Amniotic stem cell (primary cell): ENCODE data around the gene PRMT5.

Experiments
- DNase-seq: peaks from one replicate; lab custom pipeline; 2025; lab: John Stamatoyannopoulos, UW

Gene PRMT5

DNA sequence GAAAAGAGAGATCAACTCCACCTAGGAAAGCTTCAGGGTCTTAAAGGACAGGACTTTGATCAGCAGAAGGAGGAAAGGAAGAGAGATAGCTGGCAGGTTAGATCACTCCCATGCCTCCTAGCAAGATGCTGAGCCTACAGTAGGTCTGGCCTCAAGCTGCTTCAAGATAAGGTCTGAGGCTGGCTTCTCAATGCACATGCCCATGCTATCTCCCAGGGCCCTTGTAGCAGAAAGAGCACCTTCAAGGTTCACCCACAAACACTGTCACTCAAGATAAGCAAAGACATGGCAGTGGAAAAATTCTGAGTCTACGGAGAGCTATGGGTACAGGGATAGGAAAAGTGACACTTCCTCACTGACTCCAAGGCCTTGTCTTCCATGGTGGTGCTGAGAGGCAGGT, 31.8 kb downstream of the PRMT5 start:
- DNase-seq, result no peak

DNA sequence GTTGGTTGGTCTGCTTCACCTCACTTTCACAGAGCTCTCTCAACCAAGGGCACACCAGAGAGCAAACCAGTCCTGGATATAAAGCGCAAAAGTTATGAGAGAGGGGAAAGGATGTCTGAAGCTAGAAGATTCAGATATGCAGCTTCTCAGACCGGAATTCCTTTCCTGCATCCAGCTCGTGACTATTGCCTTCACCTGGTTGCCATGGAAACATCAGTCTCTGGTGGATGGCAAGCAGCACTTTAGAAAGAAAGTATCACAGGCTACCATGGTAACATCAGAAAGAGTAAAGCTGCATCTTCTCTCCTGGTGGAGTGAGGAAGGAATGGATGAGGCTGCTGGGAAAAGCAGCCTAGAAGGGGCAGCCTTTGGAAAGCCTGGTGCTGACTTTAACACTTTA, 32.4 kb downstream of the PRMT5 start:
- no peak for DNase-seq

GRCh38 chr14:22896356-22896755, 32.8 kb downstream of the PRMT5 start:
- no peak for DNase-seq

DNA sequence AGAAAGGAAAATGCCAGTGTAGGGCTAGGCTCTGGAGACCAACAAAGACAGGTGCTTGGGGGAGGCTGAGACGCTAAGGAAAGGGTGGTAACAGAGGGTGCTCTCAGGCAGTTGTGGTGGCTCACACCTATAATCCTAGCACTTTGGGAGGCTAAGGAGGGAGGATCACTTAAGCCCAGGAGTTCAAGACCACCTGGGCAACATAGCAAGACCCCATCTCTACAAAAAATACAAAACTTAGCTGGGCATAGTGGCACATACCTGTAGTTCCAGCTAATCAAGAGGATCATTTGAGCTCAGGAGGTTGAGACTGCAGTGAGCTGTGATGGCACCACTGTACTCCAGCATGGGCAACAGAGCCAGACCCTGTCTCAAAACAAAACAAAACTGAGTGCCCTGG, 33.8 kb downstream of the PRMT5 start:
- DNase-seq, result no peak

GRCh38 chr14:22893706-22894105, 35.5 kb downstream of the PRMT5 start:
- DNase-seq, result no peak

DNA sequence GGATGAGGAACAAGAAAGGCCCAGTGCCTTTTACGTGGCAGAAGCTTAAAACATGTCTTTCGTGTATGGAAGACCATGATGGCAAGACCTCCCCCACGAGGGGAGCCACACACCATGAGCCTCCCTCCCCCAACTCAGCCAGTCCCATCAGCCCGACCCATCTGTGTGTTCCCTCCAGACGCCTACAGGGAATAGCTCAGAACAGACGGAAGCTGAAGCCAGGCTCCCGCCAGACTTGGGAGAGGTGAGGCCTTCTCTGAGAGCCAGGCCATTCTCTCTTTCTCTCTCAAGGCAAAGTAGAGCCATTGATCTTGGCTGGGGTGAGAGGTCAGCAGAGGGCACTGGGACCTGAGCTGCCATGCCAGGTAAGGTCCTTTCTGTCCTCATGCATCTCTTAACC, 36.7 kb downstream of the PRMT5 start:
- DNase-seq, result no peak

- DNase-seq, result no peak
Observed at GRCh38 chr14:22890416-22890815, 38.8 kb downstream of the PRMT5 start.

DNA sequence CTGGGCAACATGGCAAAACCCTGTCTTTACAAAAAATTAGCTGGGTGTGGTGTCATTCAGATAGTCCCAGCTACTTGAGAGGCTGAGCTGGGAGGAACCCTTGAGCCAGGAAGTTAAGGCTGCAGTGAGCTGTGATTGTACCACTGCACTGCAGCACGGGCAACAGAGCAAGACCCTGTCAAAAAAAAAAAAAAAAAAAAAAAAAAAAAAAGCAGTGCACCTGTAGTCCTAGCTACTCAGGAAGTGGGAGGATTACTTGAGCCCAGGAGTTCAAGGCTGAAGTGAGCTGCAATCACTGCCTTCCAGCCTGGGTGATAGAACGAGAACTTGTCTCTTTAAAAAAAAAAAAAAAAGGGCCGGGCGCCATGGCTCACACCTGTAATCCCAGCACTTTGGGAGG, 40.5 kb downstream of the PRMT5 start:
- DNase-seq, result no peak

DNA sequence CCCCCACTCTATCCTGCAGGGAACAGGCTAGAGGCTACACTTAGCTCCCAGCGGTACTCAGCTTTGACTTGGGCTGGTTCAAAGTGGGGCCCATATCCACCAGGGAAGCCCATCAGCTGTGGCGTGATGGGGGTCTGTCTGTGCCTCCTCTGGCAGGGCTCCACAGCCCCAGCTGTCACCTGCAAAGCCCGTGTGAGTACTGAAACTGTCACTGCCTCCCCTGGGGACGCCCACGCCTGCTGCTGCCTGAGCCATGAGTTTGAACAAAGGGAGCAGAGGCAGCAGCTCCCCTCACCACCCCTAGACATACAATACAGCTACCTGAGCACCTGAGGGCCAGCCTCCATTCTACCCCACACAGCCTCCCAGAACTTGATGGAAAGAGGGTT, 41.2 kb downstream of the PRMT5 start:
- no peak for DNase-seq

DNA sequence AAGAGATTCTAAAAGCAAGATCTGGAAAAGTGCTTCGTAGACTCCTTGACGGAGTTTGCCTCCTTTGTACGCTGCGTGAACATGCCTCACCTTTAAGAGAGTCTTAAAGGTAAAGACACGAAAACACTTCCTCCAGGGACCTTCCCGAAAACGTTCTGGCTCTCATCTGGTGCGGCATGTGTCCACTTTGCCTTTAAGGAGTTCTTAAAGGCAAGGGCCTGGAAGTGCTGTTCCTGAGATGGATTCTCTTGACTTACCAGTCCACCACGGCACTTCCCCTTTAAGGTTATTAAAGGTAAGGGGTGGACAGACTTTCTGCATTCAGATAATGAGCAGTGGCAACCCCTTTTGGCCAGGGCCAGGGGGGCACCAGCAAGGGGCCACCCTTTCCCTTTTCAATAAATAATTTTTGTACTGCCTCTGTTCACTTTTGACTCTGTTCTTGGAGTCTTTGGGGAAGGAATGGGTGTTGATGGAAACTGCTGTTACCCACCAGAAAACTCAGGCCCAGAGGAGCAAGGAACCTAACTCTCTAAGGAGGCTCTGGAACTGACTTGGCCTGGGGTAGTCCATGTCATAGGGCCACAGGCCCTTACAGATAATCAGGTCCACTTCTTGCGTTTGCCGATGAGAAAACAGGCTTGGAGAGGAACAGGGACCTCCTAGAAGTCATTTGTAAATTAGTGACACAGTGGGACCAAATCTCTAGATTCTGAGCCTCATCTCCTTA, 41.8 kb downstream of the PRMT5 start:
- DNase-seq, result no peak

DNA sequence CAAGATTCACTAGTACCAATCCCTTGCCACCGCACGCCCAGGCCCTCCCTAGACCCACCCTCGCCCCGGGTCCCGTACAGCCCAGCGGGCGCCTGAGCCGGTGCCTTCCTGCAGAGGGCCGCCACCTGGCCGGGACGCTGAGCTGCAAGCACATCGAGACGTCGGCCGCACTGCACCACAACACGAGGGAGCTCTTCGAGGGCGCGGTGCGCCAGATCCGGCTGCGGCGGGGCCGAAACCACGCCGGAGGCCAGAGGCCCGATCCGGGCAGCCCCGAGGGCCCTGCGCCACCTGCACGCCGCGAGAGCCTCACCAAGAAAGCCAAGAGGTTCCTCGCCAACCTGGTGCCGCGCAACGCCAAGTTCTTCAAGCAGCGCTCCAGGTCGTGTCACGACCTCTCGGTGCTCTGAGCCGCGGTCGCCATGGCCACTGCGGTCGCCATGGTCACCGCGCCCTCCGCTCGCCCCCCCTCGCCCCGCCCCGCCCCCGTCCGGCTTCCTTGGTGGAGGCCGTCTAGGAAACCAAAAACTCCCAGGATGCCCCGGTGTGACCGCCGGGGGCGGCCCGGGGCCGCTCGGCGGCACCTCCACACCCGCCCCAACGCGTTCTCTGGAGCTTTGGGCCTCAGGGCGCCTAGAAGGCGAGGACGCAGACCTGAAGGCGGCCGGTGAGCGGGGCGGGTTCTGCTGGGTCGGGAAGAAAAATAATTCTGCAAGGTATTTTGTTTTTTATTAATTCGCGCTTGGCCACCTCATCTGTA, 42.5 kb downstream of the PRMT5 start:
- DNase-seq, result no peak

DNA sequence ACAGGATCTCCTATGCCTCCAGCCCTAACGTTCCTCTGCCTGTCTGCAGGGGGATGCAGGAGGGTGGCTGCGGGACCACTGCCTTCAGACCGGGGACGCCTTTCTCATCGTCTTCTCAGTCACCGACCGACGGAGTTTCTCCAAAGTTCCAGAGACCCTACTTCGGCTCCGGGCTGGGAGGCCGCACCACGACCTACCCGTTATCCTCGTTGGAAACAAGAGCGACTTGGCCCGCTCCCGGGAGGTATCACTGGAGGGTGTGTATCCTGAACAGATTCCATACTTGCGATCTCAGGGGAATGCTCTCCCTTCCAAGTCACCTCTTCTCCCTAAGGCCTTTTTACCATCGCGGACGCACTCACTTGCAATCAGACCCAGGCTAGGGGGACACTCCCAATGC, 43.2 kb downstream of the PRMT5 start:
- DNase-seq, result no peak

GRCh38 chr14:22884738-22885523, 44.2 kb downstream of the PRMT5 start:
- DNase-seq, result no peak

DNA sequence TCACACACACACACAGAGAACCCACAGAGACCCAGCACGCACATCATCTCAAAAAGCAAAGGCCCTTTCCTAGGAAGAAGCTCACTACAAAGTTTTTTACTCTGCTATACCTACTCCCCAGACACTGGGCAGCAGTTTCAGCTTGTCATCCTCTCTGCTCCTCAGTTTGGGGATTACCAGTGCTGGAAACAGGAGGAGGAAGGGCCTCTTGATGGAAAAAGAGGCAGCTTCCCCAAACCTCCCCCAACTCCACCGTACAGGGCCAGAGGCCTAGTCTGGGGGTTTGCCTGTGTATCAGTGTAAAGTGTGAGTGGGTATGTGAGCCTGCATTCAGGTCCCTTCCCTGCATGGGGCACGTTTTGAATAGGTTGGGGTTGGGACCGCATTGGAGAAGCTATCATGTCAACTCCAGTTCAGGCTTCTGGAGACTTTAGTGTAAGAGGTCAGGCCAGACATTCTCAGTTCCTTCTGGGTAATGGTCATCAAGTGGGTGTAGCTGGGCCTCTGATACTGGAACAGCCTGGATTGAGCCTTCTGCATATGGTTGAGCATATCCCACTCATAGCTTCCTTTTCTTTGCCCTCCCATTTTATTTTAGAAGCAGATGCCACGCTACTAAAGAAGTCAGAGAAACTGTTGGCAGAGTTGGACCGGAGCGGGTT, 45.0 kb downstream of the PRMT5 start:
- DNase-seq, result no peak

- DNase-seq, result no peak
Observed at GRCh38 chr14:22883173-22883976, 45.8 kb downstream of the PRMT5 start, which contains the start of gene REM2. TSS of gene REM2 (plus strand) at chr14:22883222. CDS start at chr14:22883288, 66 bp downstream.

GRCh38 chr14:22882529-22883172, 46.5 kb downstream of the PRMT5 start:
- DNase-seq, result no peak

- DNase-seq, result no peak
Observed at GRCh38 chr14:22882064-22882463, 47.1 kb downstream of the PRMT5 start.

DNA sequence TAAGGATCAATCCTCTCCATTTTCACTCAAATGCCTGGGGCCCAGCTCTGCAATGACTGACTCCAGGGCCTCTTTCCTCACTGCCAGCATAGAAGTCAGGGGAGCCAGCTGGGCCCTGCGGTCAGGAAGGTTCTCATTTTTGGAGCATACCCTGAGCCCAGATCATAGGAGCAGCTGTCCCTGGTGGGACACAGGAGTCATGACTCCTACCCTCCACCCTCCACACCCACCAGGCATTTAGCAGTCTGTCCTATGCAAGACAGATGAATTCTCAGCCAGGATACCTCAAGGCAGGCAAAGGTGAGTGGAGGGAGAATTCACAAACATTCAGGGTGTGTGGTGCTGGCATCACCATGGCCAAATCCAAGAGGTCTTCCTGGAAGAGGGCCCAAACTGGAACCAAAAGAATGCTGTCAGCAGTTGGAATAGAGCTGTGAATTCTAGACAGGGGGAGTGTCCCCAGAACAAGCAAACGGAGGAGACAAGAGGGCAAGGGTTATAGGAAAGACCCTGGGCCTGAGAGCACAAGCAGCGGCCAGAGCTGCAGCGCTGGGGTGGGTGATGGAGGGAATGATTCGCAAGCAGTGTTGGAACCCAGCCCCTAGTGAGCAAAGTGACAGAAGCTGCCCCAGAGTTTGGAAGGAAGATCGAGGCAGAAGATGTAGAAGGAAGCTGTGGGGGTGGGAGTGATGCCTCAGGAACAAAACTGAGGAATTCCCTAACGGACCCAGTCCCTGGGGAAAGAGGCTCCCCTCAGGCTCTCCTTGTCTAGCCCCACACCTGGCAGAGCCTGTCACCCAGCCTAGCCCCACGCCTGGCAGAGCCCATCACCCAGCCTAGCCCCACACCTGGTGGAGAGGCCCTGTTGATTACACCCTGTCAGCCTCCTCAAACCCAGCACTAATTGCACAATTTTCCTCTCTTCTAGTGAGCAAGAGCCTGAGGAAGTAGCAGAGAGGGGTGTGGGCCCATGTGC, 50.6 kb downstream of the PRMT5 start:
- no peak for DNase-seq

- no peak for DNase-seq
Observed at GRCh38 chr14:22877000-22877501, 52.1 kb downstream of the PRMT5 start.
